ENCODE measurements around the gene PLPP6.
"Not testable (repeated sequence)": the region's sequence is repeated elsewhere in the genome, so short reads cannot be mapped to it uniquely, and the experiment has no call there.

PLPP6 gene

DNA sequence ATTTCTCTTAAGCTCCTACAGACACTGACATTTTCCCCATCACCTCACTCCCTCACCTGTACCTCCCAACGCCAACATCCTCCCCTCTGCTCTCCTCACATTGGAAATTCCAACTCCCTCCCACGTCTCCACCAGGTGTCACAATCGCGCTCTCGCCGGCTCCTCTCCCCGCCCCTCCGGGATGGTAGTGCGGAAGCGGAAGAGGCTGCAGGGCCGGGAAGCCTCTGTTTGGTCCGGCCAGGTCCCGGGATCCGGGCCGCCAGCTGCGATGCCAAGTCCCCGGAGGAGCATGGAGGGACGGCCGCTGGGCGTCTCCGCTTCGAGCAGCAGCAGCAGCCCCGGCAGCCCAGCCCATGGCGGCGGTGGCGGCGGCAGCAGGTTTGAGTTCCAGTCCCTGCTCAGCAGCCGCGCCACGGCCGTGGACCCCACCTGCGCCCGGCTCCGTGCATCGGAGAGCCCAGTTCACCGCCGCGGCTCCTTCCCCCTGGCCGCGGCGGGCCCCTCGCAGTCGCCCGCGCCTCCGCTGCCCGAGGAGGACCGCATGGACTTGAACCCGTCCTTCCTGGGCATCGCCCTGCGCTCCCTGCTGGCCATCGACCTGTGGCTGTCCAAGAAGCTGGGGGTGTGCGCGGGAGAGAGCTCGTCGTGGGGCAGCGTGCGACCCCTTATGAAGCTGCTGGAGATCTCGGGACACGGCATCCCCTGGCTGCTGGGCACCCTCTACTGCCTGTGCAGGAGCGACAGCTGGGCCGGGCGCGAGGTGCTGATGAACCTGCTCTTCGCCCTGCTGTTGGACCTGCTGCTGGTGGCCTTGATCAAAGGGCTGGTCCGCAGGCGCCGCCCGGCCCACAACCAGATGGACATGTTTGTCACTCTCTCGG, at the start of gene PLPP6:
TSS of gene PLPP6 (plus strand) at position 187 of the 881 bp plus-strand sequence. CDS start at position 269, 82 bp downstream.
- no peak for DNase-seq (ENCODE audit: low read depth)

DNA sequence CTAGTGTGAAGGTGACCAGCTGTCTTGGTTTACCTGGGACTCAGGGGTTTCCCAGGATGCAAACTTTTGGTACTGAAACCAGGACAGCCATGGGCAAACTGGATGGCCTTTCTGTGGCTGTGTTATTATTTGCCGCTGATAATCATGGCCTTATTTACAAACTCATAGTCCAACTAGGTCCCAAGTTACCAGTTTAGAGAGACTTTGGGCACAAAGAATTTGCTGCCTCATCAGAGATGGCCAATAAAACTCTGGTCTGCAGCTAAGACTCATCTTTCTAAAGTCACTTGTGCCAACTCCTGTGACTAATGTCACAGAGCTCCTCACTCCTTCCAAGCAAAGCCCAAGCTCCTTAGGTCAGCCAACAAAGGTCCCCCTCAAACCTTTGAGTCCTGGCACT, 47.5 kb upstream of the PLPP6 start:
- DNase-seq (ENCODE audit: low read depth) = peak; percentile 21

DNA sequence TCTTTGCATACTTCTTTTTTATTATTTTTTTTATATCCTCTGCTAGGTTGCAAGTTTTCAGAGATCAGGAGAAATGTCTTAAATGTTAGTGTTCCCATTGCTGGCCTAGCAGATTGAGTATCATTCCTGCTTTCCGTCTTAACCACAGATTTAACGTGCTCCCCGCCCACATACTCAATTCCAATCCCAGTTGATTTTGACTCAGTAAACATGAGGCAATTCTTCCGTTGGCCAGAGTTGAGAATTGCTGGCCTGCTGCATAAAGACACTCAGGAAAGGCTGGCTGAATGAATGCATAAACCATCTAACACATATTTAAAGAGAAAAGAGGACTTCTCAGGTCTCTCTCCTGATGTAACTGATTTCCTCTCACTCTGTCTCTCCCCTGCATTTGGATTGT, 46.8 kb upstream of the PLPP6 start:
- DNase-seq (ENCODE audit: low read depth) = peak; percentile 48

DNA sequence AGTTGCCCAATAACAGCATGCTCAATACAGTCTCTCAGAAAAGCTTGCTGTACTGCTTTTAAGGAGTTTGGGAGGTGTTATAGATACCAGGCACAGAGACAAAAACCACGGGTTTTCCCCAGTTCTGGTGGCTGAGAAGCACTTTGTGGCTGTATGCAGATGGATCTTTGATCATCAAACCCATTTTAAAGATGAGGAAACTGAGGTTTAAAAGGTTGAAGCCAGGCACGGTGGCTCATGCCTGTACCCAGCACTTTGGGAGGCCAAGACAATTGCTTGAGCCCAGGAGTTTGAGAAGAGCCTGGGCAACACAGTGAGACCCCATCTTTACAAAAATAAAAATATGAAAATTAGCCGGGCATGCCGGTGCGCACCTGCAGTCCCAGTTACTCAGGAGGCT, 46.3 kb upstream of the PLPP6 start:
- DNase-seq (ENCODE audit: low read depth) = no peak

DNA sequence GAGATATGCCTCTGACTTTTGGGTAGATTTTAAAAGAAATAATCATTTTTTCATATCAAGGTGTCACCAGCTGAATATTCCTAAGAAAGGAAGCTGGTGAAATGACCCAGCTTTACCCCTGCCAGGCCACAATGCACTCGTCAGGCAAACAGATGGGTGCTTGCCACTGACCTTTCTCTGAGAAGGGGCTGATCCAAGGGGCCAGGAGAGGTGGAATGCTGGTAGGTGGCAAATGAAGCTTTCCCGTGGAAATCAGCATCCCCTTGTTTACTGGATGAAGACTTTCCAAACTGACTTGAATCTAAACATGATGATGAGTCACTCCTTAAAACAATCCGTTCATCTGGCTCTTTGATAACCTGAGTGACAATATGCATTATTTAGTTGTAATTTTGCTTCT, 44.3 kb upstream of the PLPP6 start:
- DNase-seq (ENCODE audit: low read depth) = no peak

DNA sequence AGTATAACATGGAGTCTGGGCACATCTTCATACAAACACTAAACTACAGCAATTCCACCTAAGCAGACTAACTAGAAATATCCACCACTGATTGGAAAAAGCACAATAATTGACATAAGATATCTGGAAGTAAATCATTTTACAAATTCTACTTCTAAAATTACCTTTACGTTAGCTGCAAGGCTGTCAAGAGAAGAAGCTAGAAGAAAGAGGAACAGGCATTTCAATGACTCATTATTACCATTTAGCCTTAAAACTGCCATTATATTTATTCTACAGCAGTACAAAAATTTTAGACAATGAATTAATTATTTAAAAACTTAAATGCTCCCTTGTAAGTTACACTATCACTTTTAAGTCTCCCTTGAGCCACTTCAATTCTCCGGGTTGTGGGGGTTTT, 43.4 kb upstream of the PLPP6 start:
- DNase-seq (ENCODE audit: low read depth) = no peak

DNA sequence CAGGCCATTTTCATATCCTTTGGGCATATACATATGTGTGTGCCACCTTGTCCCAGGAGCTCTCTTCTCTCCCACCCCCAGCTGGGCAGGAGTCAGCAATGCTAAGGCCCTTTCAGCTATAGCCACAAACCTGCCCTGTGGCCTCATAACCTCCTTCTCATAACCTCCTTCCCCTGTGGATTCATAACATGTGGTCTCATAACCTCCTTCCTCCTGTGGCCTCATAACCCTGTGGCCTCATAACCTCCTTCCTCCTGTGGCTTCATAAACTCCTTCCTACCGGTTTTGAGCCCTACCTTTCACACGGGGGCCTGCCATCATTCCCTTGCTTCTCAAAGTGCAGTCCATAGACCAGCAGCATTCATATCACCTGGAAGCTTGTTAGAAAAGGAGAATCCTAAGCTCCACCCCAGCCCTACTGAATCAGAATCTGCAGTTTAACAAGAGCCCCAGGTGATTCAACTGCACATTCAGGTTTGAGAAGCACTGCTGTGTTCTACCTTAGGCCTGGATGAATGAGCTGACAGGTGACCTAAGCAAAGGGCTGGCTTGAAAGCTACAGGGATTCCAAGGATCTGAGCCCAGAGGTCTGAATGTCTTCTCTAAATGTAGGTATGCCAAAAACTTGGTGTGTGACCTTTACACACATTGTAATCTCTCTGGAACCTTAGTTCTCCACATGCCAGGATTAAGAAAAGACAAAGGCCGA, 41.9 kb upstream of the PLPP6 start:
- no peak for DNase-seq (ENCODE audit: low read depth)

DNA sequence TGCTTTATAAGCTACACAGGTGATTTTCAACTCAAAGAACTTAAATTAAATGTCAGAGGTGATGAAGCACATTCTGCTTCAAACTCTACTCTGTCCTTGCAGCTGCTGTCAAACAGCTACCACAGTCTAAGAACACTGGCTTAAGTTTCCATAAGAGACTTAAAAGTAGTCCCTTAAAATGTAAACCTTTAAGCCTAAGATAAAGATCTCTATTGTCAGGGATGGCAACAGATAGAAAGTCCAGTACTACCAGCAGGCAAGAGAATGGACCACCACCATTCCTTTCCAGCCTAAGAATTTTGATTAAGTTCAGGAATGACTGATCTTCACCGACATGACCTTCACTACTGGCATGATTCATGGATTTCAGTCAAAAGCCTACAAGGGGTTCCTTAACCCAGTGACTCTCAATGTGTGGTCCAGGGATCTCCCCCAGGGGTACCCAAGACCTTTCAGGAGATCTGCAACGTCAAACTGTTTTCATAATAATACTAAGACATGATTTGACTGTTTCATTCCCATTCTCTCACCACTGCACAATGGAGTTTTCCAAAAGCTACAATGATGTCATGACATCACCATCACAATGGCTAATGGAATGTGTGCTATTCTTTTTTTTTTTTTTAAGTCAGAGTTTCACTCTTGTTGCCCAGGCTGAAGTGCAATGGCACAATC, 41.1 kb upstream of the PLPP6 start:
- peak; percentile 16 for DNase-seq (ENCODE audit: low read depth)

DNA sequence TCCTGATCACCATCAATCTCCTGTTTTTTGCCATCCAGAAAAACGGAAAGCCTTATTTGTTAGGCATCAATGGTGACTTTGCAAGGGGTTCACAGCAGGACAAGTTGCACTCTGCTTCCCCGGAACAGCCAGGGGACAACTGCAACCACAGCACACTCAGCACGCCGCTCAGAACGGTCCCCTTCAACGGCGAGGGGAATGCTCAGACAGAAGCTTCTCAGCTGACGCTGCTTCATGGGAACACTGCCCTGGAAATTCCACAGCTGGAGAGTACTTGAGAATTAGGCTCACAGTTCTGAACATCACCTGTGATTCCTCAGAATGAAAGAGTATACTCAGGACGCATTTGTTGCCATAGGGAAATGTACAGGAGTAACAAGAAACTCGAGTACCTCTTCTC, 40.1 kb upstream of the PLPP6 start:
- no peak for DNase-seq (ENCODE audit: low read depth)

DNA sequence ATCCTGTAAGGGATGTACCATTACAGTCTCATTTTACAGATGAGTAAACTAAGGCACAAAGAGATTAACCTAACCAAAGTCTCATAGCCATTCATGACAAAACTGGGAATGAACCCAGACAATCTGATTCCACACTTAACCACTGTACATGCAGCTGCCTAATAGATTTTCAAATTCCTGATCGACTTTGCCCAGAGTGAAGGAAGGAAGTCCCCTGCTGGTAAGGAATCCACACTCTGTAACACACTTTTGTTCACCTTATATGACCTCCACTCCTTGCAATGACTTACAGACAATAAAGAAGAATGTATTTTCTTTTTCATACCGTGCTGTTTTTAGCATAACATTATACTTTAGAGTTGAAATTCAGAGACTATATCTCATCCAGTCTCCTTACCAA, 31.3 kb upstream of the PLPP6 start:
- no peak for DNase-seq (ENCODE audit: low read depth)

DNA sequence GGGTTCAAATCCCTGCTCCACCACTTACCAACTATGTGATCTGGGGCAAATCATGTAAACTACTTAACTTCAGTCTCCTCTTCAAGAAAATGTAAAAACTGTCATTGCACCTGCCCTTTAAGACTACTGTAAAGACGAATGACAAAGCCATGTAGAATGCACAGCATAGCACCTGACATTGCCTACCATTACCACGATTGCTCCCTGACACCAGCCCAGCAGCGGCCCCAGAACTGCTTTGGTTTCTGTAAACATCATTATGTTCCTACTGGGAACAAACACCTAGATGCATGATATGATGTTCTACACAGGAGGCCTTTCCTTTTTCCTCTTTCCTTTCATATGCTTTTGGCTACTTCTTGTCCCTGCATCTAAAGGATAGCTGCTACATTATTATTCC, 23.1 kb upstream of the PLPP6 start:
- DNase-seq (ENCODE audit: low read depth) = no peak

DNA sequence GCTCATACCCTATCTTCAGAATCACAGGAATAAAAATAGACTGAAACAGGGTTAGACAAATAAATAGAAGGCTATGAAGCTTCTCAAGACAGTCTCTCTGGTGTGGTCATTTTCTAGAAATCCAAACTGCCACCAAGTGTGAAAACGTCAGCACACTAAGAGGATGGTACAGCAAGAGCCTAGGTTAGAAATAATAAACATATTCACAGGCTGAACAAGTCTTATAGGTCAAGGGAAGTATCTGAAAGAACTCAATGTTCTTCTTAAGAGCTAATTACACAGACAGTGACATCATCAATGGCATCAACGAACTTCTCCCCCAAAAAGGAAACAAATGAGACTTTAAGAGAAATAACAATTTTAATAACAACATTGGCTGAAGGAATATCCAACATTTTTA, 22.7 kb upstream of the PLPP6 start:
- DNase-seq (ENCODE audit: low read depth) = no peak

DNA sequence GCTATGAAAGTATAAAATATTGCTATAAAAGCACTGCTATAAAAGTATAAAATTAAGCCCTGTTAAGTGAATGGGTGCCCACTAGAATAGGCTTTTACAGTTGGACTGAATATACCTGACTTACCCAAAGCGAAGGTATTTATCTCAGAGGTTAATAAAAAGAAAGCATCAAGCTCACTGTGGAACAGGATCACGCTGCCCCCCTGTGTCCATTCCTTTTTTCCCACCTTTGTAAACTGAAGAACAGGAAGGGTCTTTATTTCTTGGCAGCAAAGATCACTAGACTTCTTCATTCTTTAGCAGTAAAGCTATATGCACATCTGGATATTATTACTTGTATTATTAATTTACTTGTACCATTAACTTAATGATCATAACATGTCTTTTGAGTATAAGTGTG, 22.1 kb upstream of the PLPP6 start:
- no peak for DNase-seq (ENCODE audit: low read depth)

DNA sequence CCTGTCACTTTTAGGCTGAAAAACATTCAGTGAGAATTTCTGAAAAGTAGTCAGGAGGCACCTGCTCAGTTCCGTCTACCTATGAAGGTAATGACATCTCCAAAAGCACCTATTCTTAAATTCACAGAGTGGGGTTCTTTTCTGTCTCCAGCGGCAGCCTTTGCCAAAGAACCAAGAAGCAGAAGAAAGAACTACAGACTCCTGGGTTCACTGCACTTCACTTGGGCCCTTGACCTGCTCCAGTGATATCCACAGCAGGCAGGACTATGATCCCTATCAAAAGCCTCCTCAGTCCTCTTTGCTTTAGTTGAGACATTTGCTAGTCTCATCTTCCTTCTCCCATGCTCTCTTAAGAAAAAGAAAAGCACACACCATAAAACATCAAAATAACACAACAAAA, 19.7 kb upstream of the PLPP6 start:
- DNase-seq (ENCODE audit: low read depth) = no peak

DNA sequence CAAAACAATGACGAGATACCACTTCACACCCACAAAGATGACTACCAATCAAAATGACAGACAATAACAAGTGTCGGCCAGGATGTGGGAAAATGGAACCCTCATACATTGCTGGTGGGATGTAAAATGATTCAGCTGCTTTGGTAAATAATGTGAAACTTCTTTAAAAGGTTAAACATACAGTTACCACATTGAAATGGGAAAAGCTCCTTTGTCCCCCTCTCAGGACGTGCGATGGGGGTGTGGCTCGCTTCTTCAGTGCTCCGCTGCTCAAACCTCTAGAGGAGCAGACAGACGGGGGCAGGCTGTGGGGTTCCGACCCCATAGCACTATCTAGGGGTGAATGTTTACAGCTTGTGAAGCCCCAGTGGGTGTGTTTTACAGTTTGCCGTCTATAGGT, 8.0 kb upstream of the PLPP6 start:
- DNase-seq (ENCODE audit: low read depth) = no peak

DNA sequence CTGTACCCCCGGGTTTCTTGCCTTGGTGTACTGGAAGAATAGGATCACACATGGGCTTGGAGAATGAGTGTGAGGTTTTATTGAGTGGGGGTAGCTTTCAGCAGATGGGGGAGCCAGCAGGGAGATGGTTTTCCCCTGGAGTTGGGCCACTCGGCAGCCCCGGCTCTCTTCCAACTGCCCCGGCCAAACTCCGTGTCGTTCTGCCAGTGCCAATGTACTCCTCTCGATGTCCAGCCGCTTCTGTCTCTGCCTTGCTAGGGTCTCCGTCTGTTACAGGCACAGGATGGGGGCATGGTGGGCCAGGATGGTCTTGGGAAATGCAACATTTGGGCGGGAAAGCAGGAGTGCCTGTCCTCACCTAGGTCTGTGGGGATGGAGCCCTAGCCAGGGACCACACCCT, 7.6 kb upstream of the PLPP6 start:
- DNase-seq (ENCODE audit: low read depth) = no peak

DNA sequence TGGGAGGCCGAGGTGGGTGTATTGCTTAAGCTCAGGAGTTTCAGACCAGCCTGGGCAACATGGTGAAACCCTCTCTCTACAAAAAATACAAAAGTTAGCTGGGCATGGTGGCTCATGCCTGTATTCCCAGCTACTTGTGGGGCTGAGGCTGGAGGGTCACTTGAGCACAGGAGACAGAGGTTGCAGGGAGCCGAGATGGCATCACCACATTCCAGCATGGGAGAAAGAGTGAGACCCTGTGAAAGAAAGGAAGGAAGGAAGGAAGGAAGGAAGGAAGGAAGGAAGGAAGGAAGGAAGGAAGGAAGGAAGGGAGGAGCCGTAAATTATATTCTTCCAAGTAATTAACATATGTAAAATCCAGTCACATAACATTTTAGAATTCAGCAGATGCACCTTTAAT, 5.9 kb upstream of the PLPP6 start:
- not testable (repeated sequence) for DNase-seq (ENCODE audit: low read depth)

DNA sequence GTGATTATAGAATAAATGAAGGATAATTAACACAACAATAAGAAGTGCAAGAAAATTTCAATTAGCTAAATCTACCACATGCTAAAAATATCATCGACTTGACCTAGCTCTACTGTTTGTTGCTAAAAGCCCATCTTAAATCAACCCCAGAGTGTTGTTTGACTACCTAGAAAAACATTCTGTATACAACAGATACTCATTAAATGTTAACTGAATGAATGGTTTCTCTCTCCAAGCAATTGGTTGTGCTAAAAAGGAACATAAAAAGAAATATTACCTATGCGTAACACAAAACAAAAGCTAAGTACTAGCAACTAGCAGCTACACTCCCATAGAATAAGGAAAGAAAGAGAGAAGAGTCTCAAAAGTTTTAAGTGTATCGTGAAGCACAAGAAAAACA, 5.5 kb upstream of the PLPP6 start:
- no peak for DNase-seq (ENCODE audit: low read depth)

DNA sequence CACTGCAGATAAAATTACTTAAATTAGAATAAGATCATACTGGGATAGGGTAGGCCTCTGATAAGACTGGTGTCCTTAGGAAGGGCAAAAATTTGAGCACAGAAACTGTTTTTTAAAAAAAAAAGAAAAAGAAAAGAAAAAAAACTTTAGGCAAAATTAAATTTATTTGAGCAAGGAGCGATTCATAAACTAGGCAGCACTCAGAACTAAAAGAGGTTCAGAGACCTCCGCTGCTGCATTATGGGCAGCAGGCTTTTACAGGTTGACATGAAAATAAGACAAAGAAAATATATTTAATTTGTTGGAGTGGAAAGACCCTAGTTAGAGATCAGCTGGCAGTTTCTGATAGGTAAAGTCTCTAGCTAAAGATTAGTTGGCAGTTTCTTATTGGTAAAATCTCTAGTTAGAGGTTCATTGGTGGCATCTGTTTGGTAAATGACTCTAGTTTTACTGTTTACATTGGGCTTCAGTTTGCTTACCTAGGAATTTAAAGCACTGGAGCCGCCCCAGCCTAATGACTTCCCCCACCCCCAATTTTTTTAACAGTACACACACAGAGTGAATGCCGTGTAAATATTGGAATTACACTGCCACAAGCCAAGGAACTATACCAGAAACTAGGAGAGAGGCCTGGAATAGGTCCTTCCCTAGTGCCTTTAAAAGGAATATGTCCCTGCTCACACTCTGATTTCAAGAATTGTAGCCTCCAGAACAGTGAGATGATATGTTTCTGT, 4.5 kb upstream of the PLPP6 start:
- no peak for DNase-seq (ENCODE audit: low read depth)

DNA sequence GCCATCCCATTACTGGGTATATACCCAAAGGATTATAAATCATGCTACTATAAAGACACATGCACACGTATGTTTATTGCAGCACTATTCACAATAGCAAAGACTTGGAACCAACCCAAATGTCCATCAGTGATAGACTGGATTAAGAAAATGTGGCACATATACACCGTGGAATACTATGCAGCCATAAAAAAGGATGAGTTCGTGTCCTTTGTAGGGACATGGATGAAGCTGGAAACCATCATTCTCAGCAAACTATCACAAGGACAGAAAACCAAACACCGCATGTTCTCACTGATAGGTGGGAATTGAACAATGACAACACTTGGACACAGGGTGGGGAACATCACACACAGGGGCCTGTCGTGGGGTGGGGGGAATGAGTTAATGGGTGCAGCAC, 1.4 kb upstream of the PLPP6 start:
- not testable (repeated sequence) for DNase-seq (ENCODE audit: low read depth)

DNA sequence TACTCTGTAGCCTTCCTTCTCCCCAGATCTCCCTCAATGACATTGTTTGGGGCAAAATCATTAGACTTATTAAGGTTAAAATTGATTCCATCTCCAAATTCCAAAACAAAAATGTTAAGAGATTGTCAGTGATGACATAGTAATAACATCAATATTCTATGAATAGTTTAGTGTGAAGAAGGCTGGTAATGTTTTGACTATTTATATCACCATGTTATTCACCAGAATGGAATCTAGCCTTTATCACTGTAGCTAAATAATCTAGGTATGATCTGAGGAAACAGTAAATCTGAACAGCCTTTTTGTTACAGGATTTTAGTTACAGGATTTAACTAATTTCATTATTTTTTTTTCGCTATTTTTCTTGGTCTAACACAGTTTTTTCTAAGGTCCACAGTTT, 929 bp upstream of the PLPP6 start:
- DNase-seq (ENCODE audit: low read depth) = no peak

DNA sequence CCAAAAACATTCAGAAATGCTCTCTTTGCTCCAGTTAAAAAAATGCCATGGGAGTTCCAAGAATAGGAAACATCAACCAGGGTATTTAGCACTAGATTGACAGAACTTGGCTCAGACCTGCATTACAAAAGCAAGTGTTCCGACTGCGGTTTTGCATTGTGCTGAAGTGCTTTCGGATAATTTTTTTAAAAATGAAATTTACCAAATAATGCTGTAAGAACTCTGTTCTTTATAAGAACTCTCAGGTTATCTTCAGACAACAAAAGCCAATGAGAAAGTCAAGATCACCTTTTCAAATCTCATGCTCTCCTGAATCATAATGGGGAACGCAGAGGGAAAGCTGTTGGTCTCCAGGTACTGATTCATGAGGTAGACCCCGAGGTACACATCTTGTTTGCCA, 483 bp upstream of the PLPP6 start:
- DNase-seq (ENCODE audit: low read depth) = no peak
